GM21423 (cell line): ENCODE measurements around the gene MGAT4C.
"Not testable (repeated sequence)": the region's sequence is repeated elsewhere in the genome, so short reads cannot be mapped to it uniquely, and the experiment has no call there.

Experiments used
- ATAC-seq: cut with Tn5 transposase; IDR thresholded peaks from one replicate; pipeline ENCODE4 v1.9.1; 2021; ENCODE audit warnings: mild to moderate bottlenecking, moderate library complexity; ENCODE audit not compliant: unreplicated experiment

MGAT4C gene

DNA sequence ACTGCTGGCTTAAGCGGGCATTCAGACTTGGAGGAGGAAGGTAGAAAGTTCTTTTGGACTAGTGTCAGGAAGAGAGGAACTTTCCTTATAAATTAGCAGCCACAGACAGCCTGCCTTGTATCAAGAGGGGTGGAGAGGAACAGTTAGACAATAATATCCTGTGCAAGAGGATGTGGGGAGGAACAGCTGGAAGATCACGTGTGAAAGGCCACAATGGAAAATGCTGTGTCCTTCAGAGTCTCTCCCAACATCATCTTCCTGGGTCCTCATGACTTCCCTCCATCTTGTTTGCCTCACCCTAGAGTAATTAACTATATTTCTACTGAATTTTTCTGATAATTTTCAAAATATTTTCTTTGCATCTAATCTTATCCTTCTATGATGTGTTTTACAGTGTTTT, 117.4 kb downstream of the MGAT4C start:
- no peak for ATAC-seq

DNA sequence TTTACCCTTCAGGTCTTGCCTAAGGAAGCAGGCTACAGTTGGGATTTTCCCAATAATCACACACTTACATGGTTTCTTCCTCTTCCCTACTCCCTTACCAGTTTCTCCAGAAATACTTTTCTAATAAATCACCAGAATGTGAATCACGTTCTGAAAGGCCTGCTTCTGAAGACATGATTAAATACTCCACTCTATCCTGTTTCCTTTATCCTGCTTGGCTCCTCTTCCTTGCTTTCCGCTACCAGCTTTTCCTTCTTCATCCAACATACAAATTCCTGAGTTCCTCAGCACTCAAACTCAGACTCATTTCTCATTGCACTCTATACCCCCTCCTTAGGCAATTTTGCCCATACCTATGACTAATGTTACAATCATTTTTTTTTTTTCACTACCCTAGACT, 118.3 kb downstream of the MGAT4C start:
- ATAC-seq, result no peak

DNA sequence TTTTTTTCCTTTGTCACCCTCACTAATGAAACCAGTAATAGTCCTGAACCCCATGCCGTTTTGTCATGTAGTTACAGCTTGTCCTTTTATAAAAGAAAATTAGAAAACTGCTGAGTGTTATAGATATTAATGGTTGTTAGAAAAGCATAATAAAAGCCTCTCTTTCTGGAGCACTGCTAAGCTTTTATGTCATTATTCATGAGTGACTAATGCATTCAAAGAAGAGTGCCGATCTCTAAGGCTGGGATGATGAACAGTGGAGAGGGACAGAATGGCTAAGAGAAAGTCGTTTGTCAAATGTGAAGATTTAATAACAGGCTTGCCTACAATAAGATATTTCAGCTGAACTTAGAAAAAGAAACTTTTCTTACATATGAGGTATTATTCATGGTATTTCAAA, 121.6 kb downstream of the MGAT4C start:
- ATAC-seq, result no peak

- ATAC-seq, result not testable (repeated sequence)
Observed at GRCh38 chr12:86126900-86127299, 129.3 kb downstream of the MGAT4C start.

DNA sequence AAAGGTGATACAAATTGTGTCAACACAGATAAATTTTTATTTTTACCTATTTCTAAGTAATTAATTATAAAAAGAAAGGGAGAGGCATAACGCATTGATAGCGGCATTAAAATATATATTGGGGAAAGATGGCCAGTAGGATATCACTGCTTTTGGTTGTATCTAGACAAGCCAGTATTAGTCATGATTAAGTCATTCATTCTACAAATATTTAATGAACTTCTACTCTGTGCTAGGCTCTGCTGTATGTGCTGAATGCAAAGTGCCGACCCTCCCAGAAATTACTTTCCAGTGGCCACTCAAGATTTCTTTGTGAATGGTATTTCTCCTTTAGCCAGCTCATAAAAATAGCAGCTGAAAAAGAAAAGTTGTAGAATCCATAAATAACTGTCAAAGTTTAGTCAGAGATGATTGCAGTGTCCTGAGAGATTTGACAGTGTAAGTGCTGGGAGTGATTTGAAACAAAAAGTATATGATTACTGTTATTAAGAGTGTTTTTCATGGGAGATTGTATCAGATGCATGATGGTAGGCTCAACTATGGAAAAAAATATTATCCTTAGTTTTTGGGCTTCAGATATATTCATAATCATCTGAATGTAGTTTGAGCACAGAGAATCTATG, 133.2 kb downstream of the MGAT4C start:
- ATAC-seq, result no peak

DNA sequence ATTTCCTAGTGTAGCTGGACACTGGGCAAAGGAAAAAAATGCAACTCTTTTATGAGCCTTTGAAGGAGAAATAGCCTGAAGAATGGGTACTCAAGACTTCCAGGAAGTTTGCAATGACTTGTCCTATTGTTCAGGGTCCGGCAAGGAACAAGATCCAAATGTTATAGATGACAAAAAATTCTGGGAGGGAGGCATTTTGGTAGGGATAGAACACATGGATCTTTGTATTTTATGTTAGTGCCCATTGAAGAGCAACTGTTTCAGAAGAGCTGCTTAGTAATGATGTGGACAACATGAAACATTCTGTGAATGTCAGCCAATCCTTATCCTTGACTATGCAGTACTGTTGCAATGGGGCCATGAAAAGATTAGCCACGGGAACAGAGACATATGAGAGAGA, 138.0 kb downstream of the MGAT4C start:
- no peak for ATAC-seq

DNA sequence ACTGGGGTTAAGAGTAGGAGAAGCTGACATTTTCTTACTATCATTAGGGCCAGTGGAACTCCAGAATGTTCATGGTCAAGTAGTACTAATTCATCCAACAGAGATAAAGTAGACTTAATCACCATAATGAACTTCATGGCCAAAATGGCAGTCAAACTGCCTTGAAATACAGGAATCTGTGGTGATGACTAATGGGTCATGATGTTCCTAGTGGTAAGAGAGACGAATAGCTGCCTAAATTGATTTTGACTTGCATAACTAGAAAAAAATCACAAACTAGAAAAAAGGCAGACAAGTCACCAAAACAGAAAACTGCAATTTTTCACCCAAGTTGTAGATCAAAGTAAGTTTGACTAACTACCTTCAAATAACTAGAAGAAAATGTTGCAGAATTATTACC, 138.5 kb downstream of the MGAT4C start:
- no peak for ATAC-seq

GRCh38 chr12:86104087-86104486, 152.1 kb downstream of the MGAT4C start:
- no peak for ATAC-seq

- no peak for ATAC-seq
Observed at GRCh38 chr12:86097161-86097560, 159.0 kb downstream of the MGAT4C start.

DNA sequence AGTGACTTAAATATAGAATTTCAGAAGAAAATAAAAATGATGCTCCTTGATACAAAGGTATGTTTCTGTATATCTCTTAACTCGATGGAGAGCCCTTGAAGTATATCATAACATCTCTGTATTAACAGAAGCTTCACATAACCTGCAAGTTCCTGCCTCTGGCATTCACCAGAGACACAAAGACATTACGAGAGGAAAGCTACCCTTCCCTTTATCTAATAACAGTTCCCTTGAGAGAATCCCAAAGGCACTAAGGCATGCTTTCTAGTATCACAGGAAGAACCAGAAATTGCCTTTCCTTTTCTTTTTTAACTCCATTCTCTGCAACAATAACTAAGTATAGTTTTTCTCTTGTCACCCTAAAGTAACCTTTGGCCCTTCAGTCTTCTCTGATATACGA, 164.5 kb downstream of the MGAT4C start:
- ATAC-seq, result no peak

- no peak for ATAC-seq
Observed at GRCh38 chr12:86081843-86082242, 174.3 kb downstream of the MGAT4C start.

DNA sequence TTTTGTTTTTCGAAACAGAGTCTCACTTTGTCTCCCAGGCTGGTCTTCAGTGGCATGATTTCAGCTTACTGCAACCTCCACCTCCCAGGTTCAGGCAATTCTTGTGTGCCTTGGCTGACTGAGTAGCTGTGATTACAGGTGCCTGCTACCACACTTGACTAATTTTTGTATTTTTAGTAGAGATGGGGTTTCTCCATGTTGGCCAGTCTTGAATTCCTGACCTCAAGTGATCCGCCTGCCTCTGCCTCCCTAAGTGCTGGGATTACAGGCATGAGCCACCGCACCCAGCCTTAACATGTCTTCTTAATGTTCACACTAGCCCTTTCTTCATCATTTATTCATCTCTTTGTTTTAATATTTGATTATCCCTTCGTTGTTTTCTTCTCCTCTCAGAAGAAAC, 197.1 kb downstream of the MGAT4C start:
- ATAC-seq, result not testable (repeated sequence)

- no peak for ATAC-seq
Observed at GRCh38 chr12:86057092-86057845, 198.9 kb downstream of the MGAT4C start.

DNA sequence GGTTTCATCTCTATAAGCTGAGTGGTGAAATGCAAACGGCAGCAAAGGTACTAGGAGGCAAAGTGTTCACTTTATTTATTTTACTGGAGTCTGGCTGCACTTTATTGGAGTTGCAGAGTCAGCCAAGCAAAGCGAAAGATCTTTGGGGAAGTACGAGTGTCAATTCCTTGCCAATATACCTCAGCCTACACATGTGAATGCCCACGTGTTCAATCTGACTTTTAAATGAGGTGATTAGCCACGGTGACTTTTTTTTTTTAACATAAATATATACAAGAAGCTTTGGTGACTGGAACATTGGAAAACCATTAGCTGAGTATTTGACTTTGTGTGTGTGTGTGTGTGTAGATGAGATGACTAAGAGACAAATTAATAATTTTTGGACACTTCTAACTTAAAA, 203.3 kb downstream of the MGAT4C start:
- ATAC-seq, result no peak

- no peak for ATAC-seq
Observed at GRCh38 chr12:86050010-86050409, 206.2 kb downstream of the MGAT4C start.

- ATAC-seq, result no peak
Observed at GRCh38 chr12:86044396-86044795, 211.8 kb downstream of the MGAT4C start.

DNA sequence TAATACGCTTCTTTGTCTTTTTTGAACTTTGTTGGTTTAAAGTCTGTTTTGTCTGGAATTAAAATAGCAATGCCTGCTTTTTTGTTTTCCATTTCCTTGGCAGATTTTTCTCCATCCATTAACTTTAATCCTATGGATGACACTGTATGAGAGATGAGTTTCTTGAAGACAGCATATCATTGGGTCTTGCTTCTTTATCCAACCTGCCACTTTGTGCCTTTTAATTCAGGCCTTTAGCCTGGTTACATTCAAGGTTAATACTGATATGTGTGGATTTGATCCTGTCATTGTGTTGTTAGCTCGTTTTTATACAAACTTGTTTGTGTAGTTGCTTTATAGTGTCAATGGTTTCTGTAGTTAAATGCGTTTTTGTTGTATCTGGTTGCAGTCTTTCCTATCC, 214.1 kb downstream of the MGAT4C start:
- ATAC-seq, result no peak

- no peak for ATAC-seq
Observed at GRCh38 chr12:86018361-86018760, 237.8 kb downstream of the MGAT4C start.

DNA sequence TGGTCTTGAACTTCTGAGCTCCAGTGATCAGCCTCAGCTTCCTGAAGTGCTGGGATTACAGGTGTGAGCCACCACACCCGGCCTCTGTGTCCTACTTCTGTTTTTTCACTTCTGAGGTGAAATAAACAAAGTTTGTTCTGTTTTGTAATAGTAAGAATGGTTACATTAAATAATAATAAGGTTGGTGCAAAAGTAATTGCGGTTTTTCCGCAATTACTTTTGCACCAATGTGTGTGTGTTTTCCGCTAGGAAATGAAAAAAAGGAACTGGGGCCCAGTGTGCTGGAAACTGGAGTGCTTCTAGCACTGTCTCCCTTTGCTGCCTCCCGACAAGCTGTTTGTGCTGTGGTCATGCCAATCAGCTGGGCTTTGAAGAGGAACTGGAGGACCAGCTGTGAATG, 241.2 kb downstream of the MGAT4C start:
- ATAC-seq, result no peak

- ATAC-seq, result no peak
Observed at GRCh38 chr12:86006727-86007126, 249.5 kb downstream of the MGAT4C start.

DNA sequence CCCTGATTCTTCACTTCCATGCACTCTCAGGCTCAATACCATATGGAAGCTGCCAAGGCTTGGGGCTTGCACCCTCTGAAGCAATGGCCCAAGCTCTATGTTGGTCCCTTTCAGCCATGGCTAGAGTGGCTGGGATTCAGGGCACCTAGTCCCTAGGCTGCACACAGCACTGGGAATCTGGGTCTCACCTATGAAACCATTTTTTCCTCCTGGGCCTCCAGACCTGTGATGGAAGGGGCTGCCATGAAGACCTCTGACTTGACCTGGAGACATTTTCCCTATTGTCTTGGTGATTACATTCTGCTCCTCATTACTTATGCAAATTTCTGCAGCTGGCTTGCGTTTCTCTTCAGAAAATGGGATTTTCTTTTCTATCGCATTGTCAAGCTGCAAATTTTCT, 258.1 kb downstream of the MGAT4C start:
- ATAC-seq, result no peak

DNA sequence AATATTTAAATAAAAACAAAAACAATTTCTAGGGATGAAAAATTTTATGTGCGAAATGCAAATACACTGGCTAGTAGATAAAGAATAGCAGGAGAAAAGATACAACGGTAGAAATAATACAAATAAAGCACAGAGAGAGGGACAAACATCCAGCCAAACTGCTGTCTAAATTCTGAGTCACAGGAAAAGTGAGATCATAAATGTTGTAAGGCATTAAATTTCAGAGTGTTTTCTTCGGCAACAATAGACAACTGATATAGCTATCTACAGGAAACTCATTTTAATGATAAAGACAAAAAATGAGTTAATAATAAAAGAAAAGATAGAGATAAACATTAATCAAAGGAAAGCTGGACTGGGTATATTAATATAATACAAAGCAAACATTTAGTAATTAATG, 259.9 kb downstream of the MGAT4C start:
- no peak for ATAC-seq

GRCh38 chr12:85993746-85994145, 262.4 kb downstream of the MGAT4C start:
- no peak for ATAC-seq
